ENCODE measurements around the gene SSTR3.

DNA sequence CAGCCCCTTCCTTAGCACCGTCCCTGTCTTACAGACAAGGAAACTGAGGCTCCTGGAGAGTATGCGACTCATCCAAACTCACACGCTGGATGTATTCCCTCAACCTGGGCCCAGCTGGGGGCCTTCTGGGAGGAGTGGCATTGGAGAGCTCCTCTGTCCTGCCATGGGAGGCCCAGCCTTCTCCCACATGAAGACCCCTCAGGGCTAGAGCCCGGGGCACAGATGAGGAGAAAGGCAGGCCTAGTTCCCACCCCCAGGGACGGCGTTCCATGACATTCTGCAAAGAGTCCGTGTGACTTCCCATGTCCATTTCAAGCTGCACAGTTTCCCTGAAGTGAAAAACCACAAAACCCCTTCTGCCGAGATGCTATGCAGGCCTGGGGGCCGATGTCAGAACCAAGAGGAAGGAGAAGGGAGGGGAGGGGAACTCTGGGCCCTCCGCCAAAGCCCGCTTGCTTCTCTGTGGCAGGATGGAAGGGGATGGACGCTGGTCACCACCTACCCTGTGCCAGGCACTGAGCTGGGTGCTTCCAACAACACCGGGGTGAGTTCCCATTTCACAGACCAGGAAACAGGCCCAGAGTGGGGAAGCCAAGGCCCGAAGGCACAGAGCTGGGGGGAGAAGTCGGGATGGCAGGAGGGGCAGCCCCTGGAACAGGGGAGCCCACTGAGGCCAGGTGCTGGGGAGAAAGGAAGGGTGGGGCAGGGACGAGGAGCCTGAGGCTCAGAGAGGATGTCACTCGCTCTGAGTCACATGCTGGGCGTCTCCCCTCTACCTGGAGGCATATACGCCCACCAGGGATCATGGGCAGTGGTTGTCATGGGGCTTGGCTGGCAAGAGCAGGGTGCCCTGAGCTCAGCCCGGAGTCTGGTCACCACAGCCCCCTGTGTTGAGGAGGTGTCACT is 16.1 kb upstream of the SSTR3 start:
- no peak for TF ChIP-seq EZH2phosphoT487 (conservative IDR thresholded peaks at IDR 0.05; ENCODE audit: low read length)
- TF ChIP-seq CTCF (IDR thresholded peaks at IDR 0.05; ENCODE audit: insufficient read depth, low read length, poor library complexity, severe bottlenecking): no peak
